MCF 10A (cell line): Measurements from ENCODE around the gene CAMK2G. TPM values are rescaled to one million over a fixed set of nuclear protein-coding genes. Genes with fewer than 3 reads are reported as not detected.

Source experiments
- BruUV-seq: library from RNA; stranded (reverse); fragments of 400-500 nt; replicated peaks from 2 replicates; lab custom pipeline; 2021; lab: Mats Ljungman, UMichigan
- CTCF ChIA-PET: fragments of 300-600 bp; sonication (Branson Sonifier 250); formaldehyde crosslinking; extraction: SDS; loops from one replicate; lab custom pipeline; 2021; ENCODE audit warnings: antibody characterized with exemption, inconsistent platforms; lab: Yijun Ruan, JAX
- POLR2A ChIA-PET: fragments of 300-600, 350-650 bp; sonication (Branson Sonifier 250); formaldehyde crosslinking; extraction: SDS; loops from one replicate; lab custom pipeline; 2020; ENCODE audit warnings: antibody characterized with exemption, inconsistent platforms; lab: Yijun Ruan, JAX
- DNase-seq: peaks from one replicate; pipeline ENCODE4 v3.0.0-alpha.2; 2018; ENCODE audit not compliant: unreplicated experiment
- H3K27ac Mint-ChIP-seq: one replicate; pipeline ENCODE4 v1.8.0; 2022; ENCODE audit warnings: mild to moderate bottlenecking, low read depth, mixed read lengths; ENCODE audit not compliant: unreplicated experiment
- H3K27me3 Mint-ChIP-seq: one replicate; pipeline ENCODE4 v1.8.0; 2022; ENCODE audit warnings: mixed read lengths; ENCODE audit not compliant: insufficient read depth, unreplicated experiment
- H3K36me3 Mint-ChIP-seq: one replicate; pipeline ENCODE4 v1.8.0; 2022; ENCODE audit warnings: mild to moderate bottlenecking, moderate library complexity, mixed read lengths; ENCODE audit not compliant: insufficient read depth, unreplicated experiment
- H3K4me1 Mint-ChIP-seq: one replicate; pipeline ENCODE4 v1.8.0; 2022; ENCODE audit warnings: mixed read lengths; ENCODE audit not compliant: insufficient read depth, unreplicated experiment
- H3K4me3 Mint-ChIP-seq: one replicate; pipeline ENCODE4 v1.8.0; 2022; ENCODE audit warnings: mild to moderate bottlenecking, moderate library complexity, mixed read lengths; ENCODE audit not compliant: unreplicated experiment
- H3K9me3 Mint-ChIP-seq: one replicate; pipeline ENCODE4 v1.8.0; 2022; ENCODE audit warnings: mixed read lengths; ENCODE audit not compliant: unreplicated experiment
- intact Hi-C: fragments of 100-400 bp; cut with micrococcal nuclease; formaldehyde crosslinking; loops from 2 replicates; pipeline ENCODE4 v1.14.1; 2022
- total RNA-seq: library from RNA; stranded (reverse); gene quantifications from 2 replicates; pipeline ENCODE4 v1.2.3, GENCODE V29; 2022
- TF ChIP-seq, protein P1 (sequence below): fragments of 200-600 bp; IDR thresholded peaks from one replicate; pipeline ENCODE4 v1.8.0; 2022; ENCODE audit warnings: antibody characterized with exemption, mild to moderate bottlenecking; ENCODE audit not compliant: unreplicated experiment

The CAMK2G gene
- total RNA-seq, 1 experiment from 2014 or later = 10.9 TPM

- peaks cover 32% of the 10 kb centered on the region for H3K36me3 Mint-ChIP-seq
- BruUV-seq = no TSS peak
- ChIA-PET POLR2A (no interaction called here), CTCF (interaction anchor here (1.1 to 5.7 kb wide), 2 partner anchors 14 to 15 kb away, joined by 4 to 46 read pairs; no protein-coding TSS in a partner anchor)
- H3K4me1 Mint-ChIP-seq = no peaks in the 10 kb centered on the region
- no peak overlapping the region for H3K27ac Mint-ChIP-seq
- intact Hi-C loops = no loop called here
- no peaks in the 10 kb centered on the region for H3K27me3 Mint-ChIP-seq
- no peak overlapping the region for H3K4me3 Mint-ChIP-seq
- TF ChIP-seq, protein P1, sequence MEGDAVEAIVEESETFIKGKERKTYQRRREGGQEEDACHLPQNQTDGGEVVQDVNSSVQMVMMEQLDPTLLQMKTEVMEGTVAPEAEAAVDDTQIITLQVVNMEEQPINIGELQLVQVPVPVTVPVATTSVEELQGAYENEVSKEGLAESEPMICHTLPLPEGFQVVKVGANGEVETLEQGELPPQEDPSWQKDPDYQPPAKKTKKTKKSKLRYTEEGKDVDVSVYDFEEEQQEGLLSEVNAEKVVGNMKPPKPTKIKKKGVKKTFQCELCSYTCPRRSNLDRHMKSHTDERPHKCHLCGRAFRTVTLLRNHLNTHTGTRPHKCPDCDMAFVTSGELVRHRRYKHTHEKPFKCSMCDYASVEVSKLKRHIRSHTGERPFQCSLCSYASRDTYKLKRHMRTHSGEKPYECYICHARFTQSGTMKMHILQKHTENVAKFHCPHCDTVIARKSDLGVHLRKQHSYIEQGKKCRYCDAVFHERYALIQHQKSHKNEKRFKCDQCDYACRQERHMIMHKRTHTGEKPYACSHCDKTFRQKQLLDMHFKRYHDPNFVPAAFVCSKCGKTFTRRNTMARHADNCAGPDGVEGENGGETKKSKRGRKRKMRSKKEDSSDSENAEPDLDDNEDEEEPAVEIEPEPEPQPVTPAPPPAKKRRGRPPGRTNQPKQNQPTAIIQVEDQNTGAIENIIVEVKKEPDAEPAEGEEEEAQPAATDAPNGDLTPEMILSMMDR = no peak
- H3K9me3 Mint-ChIP-seq = no peaks in the 10 kb centered on the region
- no peak for DNase-seq
Measured at GRCh38 chr10:73864229-73864628, 10.1 kb downstream of the CAMK2G start.

DNA sequence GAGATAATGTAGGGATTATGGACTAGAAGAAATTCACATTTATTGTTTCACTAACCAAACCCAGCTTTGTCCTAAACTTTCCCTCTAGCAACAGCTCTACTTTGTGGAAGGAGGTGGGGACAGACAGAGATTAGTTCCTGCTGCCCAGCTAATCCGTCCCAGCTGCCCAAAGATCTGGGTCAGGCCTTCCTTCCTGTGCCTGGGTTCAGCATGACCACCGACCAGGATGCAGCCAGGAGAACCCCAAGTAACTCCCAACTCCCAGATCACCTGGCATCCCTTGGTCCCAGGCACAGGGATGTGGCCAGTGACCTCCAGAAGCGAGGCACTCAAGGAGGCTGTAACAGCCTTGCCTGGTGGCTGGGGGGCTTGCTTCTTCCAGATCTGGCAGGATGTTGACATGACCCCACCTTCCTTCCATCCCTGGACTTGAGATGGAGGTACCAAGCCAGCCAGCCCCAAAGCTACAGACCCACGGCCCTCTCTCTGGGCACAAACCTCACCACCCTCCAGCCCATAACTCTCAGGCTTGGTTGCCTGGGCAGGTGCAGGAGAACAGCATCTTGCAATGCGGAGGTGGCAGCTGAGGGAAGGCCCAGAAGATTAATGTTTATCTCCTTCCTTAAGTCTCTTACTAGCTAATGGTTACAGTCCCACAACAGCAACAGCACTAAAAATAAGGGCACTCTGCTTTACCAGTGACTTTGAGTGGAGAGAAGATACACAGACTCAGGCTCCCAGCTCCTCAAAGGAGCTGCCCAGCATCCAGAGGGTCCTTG is 11.1 kb downstream of the CAMK2G start:
- intact Hi-C loops = no loop called here
- no TSS peak for BruUV-seq
- Mint-ChIP-seq H3K36me3 (peaks cover 37% of the 10 kb centered on the region), H3K4me3 (no peak overlapping the region), H3K27me3 (no peaks in the 10 kb centered on the region), H3K27ac (no peak overlapping the region), H3K4me1 (no peaks in the 10 kb centered on the region), H3K9me3 (no peaks in the 10 kb centered on the region)
- ChIA-PET CTCF (interaction anchor here (0.6 to 5.7 kb wide), 5 partner anchors 13 to 219 kb away, joined by 3 to 46 read pairs (median 4); no protein-coding TSS in a partner anchor), POLR2A (no interaction called here)
- TF ChIP-seq, protein P1 = no peak
- no peak for DNase-seq

GRCh38 chr10:73862011-73862410 is 12.3 kb downstream of the CAMK2G start:
- Mint-ChIP-seq H3K9me3 (no peaks in the 10 kb centered on the region), H3K36me3 (peaks cover 36% of the 10 kb centered on the region), H3K4me1 (no peaks in the 10 kb centered on the region), H3K4me3 (no peak overlapping the region), H3K27ac (no peak overlapping the region), H3K27me3 (no peaks in the 10 kb centered on the region)
- POLR2A ChIA-PET = interaction anchor here (0.6 kb wide), 1 partner anchor 137 kb away, joined by 3 read pairs; no protein-coding TSS in a partner anchor
- TF ChIP-seq, protein P1 = no peak
- DNase-seq = no peak
- BruUV-seq = no TSS peak
- CTCF ChIA-PET = interaction anchor here (0.5 to 5.7 kb wide), 5 partner anchors 12 to 220 kb away, joined by 3 to 46 read pairs (median 4); no protein-coding TSS in a partner anchor
- intact Hi-C loops = no loop called here

DNA sequence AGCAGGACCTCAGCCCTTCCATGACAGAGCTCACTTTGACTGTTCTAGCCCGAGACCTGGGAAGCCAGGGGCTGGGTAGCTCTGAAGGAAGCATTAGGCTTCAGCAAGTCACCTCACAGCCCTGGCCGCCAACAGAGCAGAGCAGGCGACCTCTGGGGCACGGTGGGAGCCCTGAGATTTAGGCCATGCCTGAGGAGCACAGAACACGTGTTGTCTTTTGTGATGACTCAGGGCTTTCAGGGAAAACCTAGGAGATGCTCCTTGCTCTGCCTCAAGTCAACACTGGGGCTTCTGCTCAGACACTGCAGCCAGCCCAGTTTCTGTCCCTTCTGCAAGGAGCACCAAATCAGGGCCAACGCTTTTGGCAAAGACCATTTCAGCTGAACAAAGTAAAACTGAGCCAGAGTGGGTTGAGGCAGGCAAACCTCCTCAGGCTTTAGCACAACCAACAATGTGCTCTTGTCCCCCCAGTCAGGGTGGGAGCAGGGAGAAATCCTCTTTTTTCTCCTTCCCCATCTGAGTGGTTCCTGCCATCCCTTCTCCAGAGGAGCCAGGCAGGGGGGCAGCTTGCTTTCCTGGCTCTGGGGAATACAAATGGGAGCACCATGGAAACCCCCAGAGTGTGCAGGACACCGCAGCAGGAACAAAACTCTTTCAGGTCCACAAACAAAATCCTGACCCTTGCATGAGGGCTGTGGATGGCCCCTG is 14.4 kb downstream of the CAMK2G start:
- DNase-seq = no peak
- intact Hi-C loops = no loop called here
- H3K27me3 Mint-ChIP-seq = no peaks in the 10 kb centered on the region
- peaks cover 35% of the 10 kb centered on the region for H3K36me3 Mint-ChIP-seq
- TF ChIP-seq, protein P1 = no peak
- no peaks in the 10 kb centered on the region for H3K4me1 Mint-ChIP-seq
- POLR2A ChIA-PET = interaction anchor here (0.7 kb wide), 1 partner anchor 758 kb away, joined by 4 read pairs; no protein-coding TSS in a partner anchor
- H3K9me3 Mint-ChIP-seq = no peaks in the 10 kb centered on the region
- BruUV-seq = no TSS peak
- H3K27ac Mint-ChIP-seq = no peak overlapping the region
- H3K4me3 Mint-ChIP-seq = no peak overlapping the region
- CTCF ChIA-PET = interaction anchor here (0.6 to 5.7 kb wide), 3 partner anchors 10 to 232 kb away, joined by 3 to 46 read pairs (median 6); no protein-coding TSS in a partner anchor
